Loucy (cell line): Measurements from ENCODE around the gene GNG2.

Source experiments
- CTCF ChIP-seq: fragments of 200-600 bp; sonication (generic); conservative IDR thresholded peaks from 2 replicates; pipeline ENCODE4 v1.5.1; 2014; ENCODE audit warnings: mild to moderate bottlenecking, antibody characterized with exemption, low read length
- EZH2phosphoT487 ChIP-seq: fragments of 200-600 bp; IDR thresholded peaks from 2 replicates; pipeline ENCODE4 v1.6.1; 2018; ENCODE audit warnings: antibody characterized with exemption, mild to moderate bottlenecking, moderate library complexity, borderline replicate concordance

GRCh38 chr14:52007211-52007610 lies 146.8 kb downstream of the GNG2 start:
- no peak for TF ChIP-seq CTCF
- TF ChIP-seq EZH2phosphoT487: no peak
